ENCODE measurements around the gene MFSD2B. TPM values are rescaled to one million over a fixed set of nuclear protein-coding genes. Genes with fewer than 3 reads are reported as not detected.

MFSD2B gene
- total RNA-seq, 2 experiments from 2014 or later, result 0.28 to 0.30 TPM

- TF ChIP-seq CTCF (IDR thresholded peaks at IDR 0.05), result no peak
- no peaks in the 10 kb centered on the region for H3K4me1 ChIP-seq (ENCODE audit: insufficient read depth, low read length)
- no peaks in the 10 kb centered on the region for H3K9me3 ChIP-seq (ENCODE audit: control insufficient read depth in 1 of 2, insufficient read depth in 1 of 2, low read length in 2 of 2)
- no peak overlapping the region for H3K4me3 ChIP-seq (ENCODE audit: low read length)
- H3K27me3 ChIP-seq (ENCODE audit: control insufficient read depth in 1 of 2, insufficient read depth in 2 of 2, low read length in 2 of 2), result no peaks in the 10 kb centered on the region
- H3K36me3 Mint-ChIP-seq (ENCODE audit: low read depth), result peaks cover 38% of the 10 kb centered on the region
- H3K27me3 Mint-ChIP-seq, result no peaks in the 10 kb centered on the region
- no peak overlapping the region for H3K27ac ChIP-seq (ENCODE audit: low read depth in 1 of 2, low read length in 2 of 2)
- peaks cover 12% of the 10 kb centered on the region for H3K36me3 ChIP-seq (ENCODE audit: insufficient read depth, low read length)
- ChIA-PET POLR2A (no interaction called here), CTCF (no interaction called here)
- peak; percentile 56 for ATAC-seq (ENCODE audit: poor library complexity)
- H3K4me1 Mint-ChIP-seq (ENCODE audit: low read depth), result no peaks in the 10 kb centered on the region
- no peaks in the 10 kb centered on the region for H3K9me3 Mint-ChIP-seq
- intact Hi-C loops (cut with DNase I, micrococcal nuclease), result no loop called here
- DNase-seq, result peak in 5 of 14 experiments; percentile 3 to 35 (median 14)
- H3K4me3 Mint-ChIP-seq, result no peak overlapping the region
- H3K27ac Mint-ChIP-seq, result no peak overlapping the region
Measured at GRCh38 chr2:24021122-24021998, 11.5 kb downstream of the MFSD2B start.

DNA sequence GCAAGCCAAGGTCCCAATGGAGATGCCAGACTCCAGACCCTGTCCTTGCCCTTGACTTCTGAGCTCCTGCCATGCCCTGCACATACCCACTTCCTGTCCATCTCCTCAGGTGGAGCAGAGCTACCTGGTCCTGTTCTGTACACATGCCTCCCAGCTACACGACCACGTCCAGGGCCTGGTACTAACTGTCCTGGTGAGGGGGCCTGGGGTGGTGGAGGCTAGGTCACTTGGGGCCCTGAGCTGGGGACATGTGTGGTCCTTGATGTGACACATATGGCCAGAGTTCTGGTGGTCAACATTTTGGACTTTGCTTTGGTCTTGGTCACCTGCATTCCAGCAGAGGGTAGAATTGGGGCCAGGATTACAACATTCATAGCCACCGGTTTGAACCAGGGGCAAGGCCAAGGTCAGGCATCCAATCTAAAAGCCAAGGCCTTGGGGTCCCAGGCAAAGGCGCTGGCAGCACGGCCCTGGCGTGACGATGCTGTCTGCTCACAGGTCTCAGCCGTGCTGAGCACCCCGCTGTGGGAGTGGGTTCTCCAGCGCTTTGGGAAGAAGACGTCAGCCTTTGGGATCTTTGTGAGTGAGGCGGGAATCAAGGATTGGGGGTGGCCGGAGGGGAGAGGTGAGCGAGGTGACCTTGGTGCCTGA, 12.6 kb downstream of the MFSD2B start:
- Histone ChIP-seq H3K4me3 (ENCODE audit: low read length) (no peak overlapping the region), H3K4me1 (ENCODE audit: insufficient read depth, low read length) (no peaks in the 10 kb centered on the region), H3K27ac (ENCODE audit: low read depth in 1 of 2, low read length in 2 of 2) (no peak overlapping the region), H3K36me3 (ENCODE audit: insufficient read depth, low read length) (peaks cover 16% of the 10 kb centered on the region), H3K27me3 (ENCODE audit: control insufficient read depth in 1 of 2, insufficient read depth in 2 of 2, low read length in 2 of 2) (no peaks in the 10 kb centered on the region), H3K9me3 (ENCODE audit: control insufficient read depth in 1 of 2, insufficient read depth in 1 of 2, low read length in 2 of 2) (no peaks in the 10 kb centered on the region)
- POLR2A ChIA-PET, result no interaction called here
- H3K27ac Mint-ChIP-seq, result no peak overlapping the region
- CTCF ChIA-PET, result no interaction called here
- no peaks in the 10 kb centered on the region for H3K4me1 Mint-ChIP-seq (ENCODE audit: low read depth)
- no peaks in the 10 kb centered on the region for H3K9me3 Mint-ChIP-seq
- DNase-seq (no peak), ATAC-seq (ENCODE audit: poor library complexity) (no peak)
- H3K36me3 Mint-ChIP-seq (ENCODE audit: low read depth), result peaks cover 46% of the 10 kb centered on the region
- intact Hi-C loops (cut with DNase I, micrococcal nuclease), result no loop called here
- no peaks in the 10 kb centered on the region for H3K27me3 Mint-ChIP-seq
- no peak for TF ChIP-seq CTCF (IDR thresholded peaks at IDR 0.05)
- no peak overlapping the region for H3K4me3 Mint-ChIP-seq

- no peaks in the 10 kb centered on the region for H3K4me1 ChIP-seq (ENCODE audit: insufficient read depth, low read length)
- DNase-seq, result no peak
- POLR2A ChIA-PET, result no interaction called here
- Mint-ChIP-seq H3K27ac (no peak overlapping the region), H3K9me3 (no peaks in the 10 kb centered on the region), H3K27me3 (no peaks in the 10 kb centered on the region), H3K36me3 (ENCODE audit: low read depth) (peaks cover 52% of the 10 kb centered on the region), H3K4me1 (ENCODE audit: low read depth) (no peaks in the 10 kb centered on the region), H3K4me3 (no peak overlapping the region)
- H3K4me3 ChIP-seq (ENCODE audit: low read length), result no peak overlapping the region
- H3K27ac ChIP-seq (ENCODE audit: low read depth in 1 of 2, low read length in 2 of 2), result no peak overlapping the region
- intact Hi-C loops (cut with DNase I, micrococcal nuclease), result no loop called here
- no peaks in the 10 kb centered on the region for H3K27me3 ChIP-seq (ENCODE audit: control insufficient read depth in 1 of 2, insufficient read depth in 2 of 2, low read length in 2 of 2)
- CTCF ChIA-PET, result no interaction called here
- TF ChIP-seq CTCF (IDR thresholded peaks at IDR 0.05), result no peak
- no peak for ATAC-seq (ENCODE audit: poor library complexity)
- no peaks in the 10 kb centered on the region for H3K9me3 ChIP-seq (ENCODE audit: control insufficient read depth in 1 of 2, insufficient read depth in 1 of 2, low read length in 2 of 2)
- peaks cover 16% of the 10 kb centered on the region for H3K36me3 ChIP-seq (ENCODE audit: insufficient read depth, low read length)
Measured at GRCh38 chr2:24022975-24023575, 13.2 kb downstream of the MFSD2B start.
